ENCODE measurements around the gene EIF5A2. TPM values are rescaled to one million over a fixed set of nuclear protein-coding genes. Genes with fewer than 3 reads are reported as not detected.
"Not testable (repeated sequence)": the region's sequence is repeated elsewhere in the genome, so short reads cannot be mapped to it uniquely, and the experiment has no call there.

Gene EIF5A2
- polyA plus RNA-seq (ENCODE audit: insufficient read length): 4.1 TPM

GRCh38 chr3:170908235-170909116, at the start of gene EIF5A2:
Gene EIF5A2 (minus strand): TSS chr3:170908637. CDS start chr3:170907806, 831 bp downstream.
- peak; percentile 90 for DNase-seq

GRCh38 chr3:170956647-170957046, 48.2 kb upstream of the EIF5A2 start:
- DNase-seq: no peak

- no peak for DNase-seq
Measured at GRCh38 chr3:170953736-170954135, 45.3 kb upstream of the EIF5A2 start.

GRCh38 chr3:170953229-170953628, 44.8 kb upstream of the EIF5A2 start:
- DNase-seq: no peak

- no peak for DNase-seq
Measured at GRCh38 chr3:170949211-170949610, 40.8 kb upstream of the EIF5A2 start.

GRCh38 chr3:170947018-170947769, 38.8 kb upstream of the EIF5A2 start:
- no peak for DNase-seq

- DNase-seq: no peak
Measured at GRCh38 chr3:170942011-170942410, 33.6 kb upstream of the EIF5A2 start.

- no peak for DNase-seq
Measured at GRCh38 chr3:170941551-170941950, 33.1 kb upstream of the EIF5A2 start.

- not testable (repeated sequence) for DNase-seq
Measured at GRCh38 chr3:170933039-170933438, 24.6 kb upstream of the EIF5A2 start.

GRCh38 chr3:170923553-170923952, 15.1 kb upstream of the EIF5A2 start:
- not testable (repeated sequence) for DNase-seq

GRCh38 chr3:170918715-170919114, 10.3 kb upstream of the EIF5A2 start:
- DNase-seq: no peak

GRCh38 chr3:170914690-170915089, 6.3 kb upstream of the EIF5A2 start:
- DNase-seq: no peak

- no peak for DNase-seq
Measured at GRCh38 chr3:170914212-170914611, 5.8 kb upstream of the EIF5A2 start.

- no peak for DNase-seq
Measured at GRCh38 chr3:170911051-170911450, 2.6 kb upstream of the EIF5A2 start.

GRCh38 chr3:170910542-170910941, 2.1 kb upstream of the EIF5A2 start:
- no peak for DNase-seq

GRCh38 chr3:170909129-170909903, 879 bp upstream of the EIF5A2 start:
- no peak for DNase-seq

GRCh38 chr3:170907637-170908234, 701 bp downstream of the EIF5A2 start:
- no peak for DNase-seq

- DNase-seq: no peak
Measured at GRCh38 chr3:170905862-170906261, 2.6 kb downstream of the EIF5A2 start.

- no peak for DNase-seq
Measured at GRCh38 chr3:170903123-170903522, 5.3 kb downstream of the EIF5A2 start.

- DNase-seq: no peak
Measured at GRCh38 chr3:170899455-170899854, 9.0 kb downstream of the EIF5A2 start.

- DNase-seq: no peak
Measured at GRCh38 chr3:170897978-170898377, 10.5 kb downstream of the EIF5A2 start.

GRCh38 chr3:170897199-170897598, 11.2 kb downstream of the EIF5A2 start:
- not testable (repeated sequence) for DNase-seq

Data from hindlimb muscle (tissue), 1 donor.